ENCODE results near the gene ADGRL2. TPM values are rescaled to one million over a fixed set of nuclear protein-coding genes. Genes with fewer than 3 reads are reported as not detected.

The ADGRL2 gene
- polyA plus RNA-seq, 1 of the 3 experiments (the other 2 are of a cell fraction), result 40.3 TPM

DNA sequence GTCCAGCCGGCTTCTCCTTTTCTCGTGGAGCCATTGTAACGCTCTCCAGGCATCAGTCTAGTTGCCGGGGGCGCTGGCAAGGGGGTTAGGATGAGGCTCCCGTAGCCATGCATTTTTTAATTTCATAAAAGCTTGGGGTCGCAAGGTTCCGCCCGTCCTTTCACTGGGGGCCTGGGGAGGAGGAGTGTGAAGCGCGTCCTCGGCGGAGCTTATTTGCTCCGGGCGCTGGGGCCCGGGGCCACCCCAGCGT lies 1.6 kb downstream of the ADGRL2 start (continued):
- no peak for TF ChIP-seq GATA2 (CRISPR knock-in tag; IDR thresholded peaks at IDR 0.05)

DNA sequence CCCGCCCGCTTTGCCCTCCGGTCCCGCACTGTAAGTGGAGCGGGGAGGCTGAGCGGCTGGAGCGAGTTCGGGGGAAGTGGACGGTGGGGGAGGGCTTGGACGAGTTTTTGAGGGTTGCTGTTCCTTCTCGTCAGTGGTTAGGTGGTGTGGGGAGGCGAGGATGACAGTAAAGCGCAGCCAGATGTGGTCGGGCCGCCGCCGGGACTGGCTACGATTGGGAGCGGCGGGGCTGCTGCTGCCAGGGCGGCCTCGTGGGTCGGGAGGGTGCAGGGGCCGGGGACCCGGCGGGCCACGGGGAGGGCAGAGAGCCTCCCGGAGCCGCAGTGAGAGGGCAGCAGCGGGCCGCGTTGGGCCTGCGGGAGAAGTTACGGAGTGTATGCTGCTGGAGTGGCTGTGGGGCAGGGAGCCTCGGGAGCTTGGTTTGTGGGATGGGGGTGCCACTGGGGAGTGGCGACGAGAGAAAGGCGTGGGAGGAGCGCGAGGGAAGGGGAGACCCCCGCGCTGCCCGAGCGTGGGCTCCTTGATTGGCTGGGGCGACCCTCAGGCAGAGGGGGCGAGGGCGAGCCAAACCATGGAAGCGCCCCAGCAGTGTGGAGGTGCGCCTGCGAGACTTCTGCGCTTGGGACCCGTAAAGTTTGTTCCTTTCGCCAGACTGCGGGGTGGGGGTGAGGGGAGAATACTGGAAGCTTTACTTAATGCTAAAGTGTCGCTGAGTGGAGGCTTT lies 2.1 kb downstream of the ADGRL2 start:
- H3K9me3 ChIP-seq, result no peaks in the 10 kb centered on the region
- no peaks in the 10 kb centered on the region for H3K27me3 ChIP-seq (ENCODE audit: insufficient read depth)
- peak overlapping the region; percentile 78 for H3K4me2 ChIP-seq
- peak overlapping the region; percentile 92 to 97 for H3K27ac ChIP-seq (ENCODE audit: low read depth in 2 of 2, low read length in 1 of 2)
- no peaks in the 10 kb centered on the region for H3K36me3 ChIP-seq (replicated peaks in 1 of 2; ENCODE audit: control insufficient read depth in 1 of 2, insufficient read depth in 2 of 2, low read length in 1 of 2)
- peak overlapping the region; percentile 91 to 97 for H3K4me3 ChIP-seq (ENCODE audit: low read depth in 2 of 2, low read length in 1 of 2)
- H3F3A ChIP-seq (replicated peaks; ENCODE audit: insufficient read depth), result peaks cover 34% of the 10 kb centered on the region
- H3K4me1 ChIP-seq (ENCODE audit: control insufficient read depth in 1 of 2, insufficient read depth in 2 of 2, low read depth in 1 of 2, low read length in 1 of 2), result peaks cover 4 to 5% of the 10 kb centered on the region in 2 experiments; a peak in 2 of 4 replicates
- ChIA-PET POLR2A (interaction anchor here (0.5 to 3.7 kb wide), 5 partner anchors 488 to 1962 kb away, joined by 3 to 26 read pairs (median 3); no protein-coding TSS in a partner anchor), CTCF (interaction anchor here (0.7 to 2.6 kb wide), 3 partner anchors 9 to 1584 kb away, joined by 3 to 10 read pairs (median 3); no protein-coding TSS in a partner anchor)
- 2% methylated on average over 28 of the region's 55 CpGs for WGBS (ENCODE audit: low lambda C conversion rate)
- H3K9ac ChIP-seq, result peak overlapping the region; percentile 91
- H3K79me2 ChIP-seq (ENCODE audit: insufficient read depth), result peaks cover 65% of the 10 kb centered on the region
- peaks cover 14% of the 10 kb centered on the region; the same call in 1 of the 2 replicates for H4K20me1 ChIP-seq (ENCODE audit: insufficient read depth)
- no peaks in the 10 kb centered on the region for H3K9me2 ChIP-seq
- DNase-seq, result peak; percentile 77
- H2AFZ ChIP-seq (ENCODE audit: low read depth), result peak overlapping the region; percentile 60
- TF ChIP-seq FOXJ3 (CRISPR knock-in tag; IDR thresholded peaks at IDR 0.05) (no peak), MXI1 (IDR thresholded peaks at IDR 0.05; ENCODE audit: low read depth, low read length) (no peak), EZH2phosphoT487 (IDR thresholded peaks at IDR 0.05; ENCODE audit: borderline replicate concordance, low read depth) (no peak), RAD21 (IDR thresholded peaks at IDR 0.05; ENCODE audit: low read length) (peak; percentile 60), YY1 (IDR thresholded peaks at IDR 0.05; ENCODE audit: low read depth) (0 out of 2 replicates have a peak, but pooled peaks have one; percentile 44), TAF1 (IDR thresholded peaks at IDR 0.05; ENCODE audit: borderline replicate concordance, low read depth, low read length) (no peak; the same call in 1 of the 2 replicates), GATA2 (CRISPR knock-in tag; IDR thresholded peaks at IDR 0.05) (no peak), MEF2A (IDR thresholded peaks at IDR 0.05; ENCODE audit: borderline replicate concordance, low read depth) (no peak), NFIC (IDR thresholded peaks at IDR 0.05; ENCODE audit: borderline replicate concordance) (no peak), SIN3A (IDR thresholded peaks at IDR 0.05; ENCODE audit: borderline replicate concordance, low read depth, low read length) (no peak; the same call in 1 of the 2 replicates), POLR2AphosphoS5 (IDR thresholded peaks at IDR 0.05; ENCODE audit: low read depth, low read length) (peak; percentile 31; the same call in 1 of the 2 replicates), SMC3 (IDR thresholded peaks at IDR 0.05; ENCODE audit: low read depth, low read length) (peak; percentile 32)
- TF ChIP-seq, protein P1, sequence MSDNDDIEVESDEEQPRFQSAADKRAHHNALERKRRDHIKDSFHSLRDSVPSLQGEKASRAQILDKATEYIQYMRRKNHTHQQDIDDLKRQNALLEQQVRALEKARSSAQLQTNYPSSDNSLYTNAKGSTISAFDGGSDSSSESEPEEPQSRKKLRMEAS (IDR thresholded peaks at IDR 0.05; ENCODE audit: low read depth), result peak; percentile 28; the same call in 1 of the 2 replicates
- TF ChIP-seq, protein P2, sequence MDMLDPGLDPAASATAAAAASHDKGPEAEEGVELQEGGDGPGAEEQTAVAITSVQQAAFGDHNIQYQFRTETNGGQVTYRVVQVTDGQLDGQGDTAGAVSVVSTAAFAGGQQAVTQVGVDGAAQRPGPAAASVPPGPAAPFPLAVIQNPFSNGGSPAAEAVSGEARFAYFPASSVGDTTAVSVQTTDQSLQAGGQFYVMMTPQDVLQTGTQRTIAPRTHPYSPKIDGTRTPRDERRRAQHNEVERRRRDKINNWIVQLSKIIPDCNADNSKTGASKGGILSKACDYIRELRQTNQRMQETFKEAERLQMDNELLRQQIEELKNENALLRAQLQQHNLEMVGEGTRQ (IDR thresholded peaks at IDR 0.05; ENCODE audit: borderline replicate concordance, low read depth, low read length), result no peak
- TF ChIP-seq, protein P3, sequence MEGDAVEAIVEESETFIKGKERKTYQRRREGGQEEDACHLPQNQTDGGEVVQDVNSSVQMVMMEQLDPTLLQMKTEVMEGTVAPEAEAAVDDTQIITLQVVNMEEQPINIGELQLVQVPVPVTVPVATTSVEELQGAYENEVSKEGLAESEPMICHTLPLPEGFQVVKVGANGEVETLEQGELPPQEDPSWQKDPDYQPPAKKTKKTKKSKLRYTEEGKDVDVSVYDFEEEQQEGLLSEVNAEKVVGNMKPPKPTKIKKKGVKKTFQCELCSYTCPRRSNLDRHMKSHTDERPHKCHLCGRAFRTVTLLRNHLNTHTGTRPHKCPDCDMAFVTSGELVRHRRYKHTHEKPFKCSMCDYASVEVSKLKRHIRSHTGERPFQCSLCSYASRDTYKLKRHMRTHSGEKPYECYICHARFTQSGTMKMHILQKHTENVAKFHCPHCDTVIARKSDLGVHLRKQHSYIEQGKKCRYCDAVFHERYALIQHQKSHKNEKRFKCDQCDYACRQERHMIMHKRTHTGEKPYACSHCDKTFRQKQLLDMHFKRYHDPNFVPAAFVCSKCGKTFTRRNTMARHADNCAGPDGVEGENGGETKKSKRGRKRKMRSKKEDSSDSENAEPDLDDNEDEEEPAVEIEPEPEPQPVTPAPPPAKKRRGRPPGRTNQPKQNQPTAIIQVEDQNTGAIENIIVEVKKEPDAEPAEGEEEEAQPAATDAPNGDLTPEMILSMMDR (IDR thresholded peaks at IDR 0.05), result peak; percentile 49

All from SK-N-SH (cell line).